ENCODE results near the gene HIRA.

HIRA gene

DNA sequence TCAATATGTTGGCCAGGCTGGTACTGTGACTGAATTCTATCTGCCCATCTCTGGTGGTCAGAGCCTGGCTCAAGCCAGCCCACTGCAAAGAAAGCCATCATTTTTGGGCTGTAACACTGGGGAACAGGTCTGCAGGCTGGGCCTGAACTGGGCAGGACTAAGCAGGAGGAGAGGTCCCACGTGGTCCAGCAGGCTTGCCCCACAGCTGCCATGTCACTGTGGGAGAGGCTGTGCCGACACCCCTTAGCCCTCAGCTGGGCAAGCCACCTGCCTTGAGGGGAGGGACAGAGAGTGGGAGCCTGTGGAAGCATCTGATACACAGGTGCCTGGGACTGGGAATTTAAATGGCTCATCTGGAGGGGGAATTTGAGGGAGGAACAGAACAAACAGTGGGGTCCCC is 73.3 kb downstream of the HIRA start:
- no peaks in the 10 kb centered on the region for H3K27me3 ChIP-seq (ENCODE audit: insufficient read depth, low read length)

DNA sequence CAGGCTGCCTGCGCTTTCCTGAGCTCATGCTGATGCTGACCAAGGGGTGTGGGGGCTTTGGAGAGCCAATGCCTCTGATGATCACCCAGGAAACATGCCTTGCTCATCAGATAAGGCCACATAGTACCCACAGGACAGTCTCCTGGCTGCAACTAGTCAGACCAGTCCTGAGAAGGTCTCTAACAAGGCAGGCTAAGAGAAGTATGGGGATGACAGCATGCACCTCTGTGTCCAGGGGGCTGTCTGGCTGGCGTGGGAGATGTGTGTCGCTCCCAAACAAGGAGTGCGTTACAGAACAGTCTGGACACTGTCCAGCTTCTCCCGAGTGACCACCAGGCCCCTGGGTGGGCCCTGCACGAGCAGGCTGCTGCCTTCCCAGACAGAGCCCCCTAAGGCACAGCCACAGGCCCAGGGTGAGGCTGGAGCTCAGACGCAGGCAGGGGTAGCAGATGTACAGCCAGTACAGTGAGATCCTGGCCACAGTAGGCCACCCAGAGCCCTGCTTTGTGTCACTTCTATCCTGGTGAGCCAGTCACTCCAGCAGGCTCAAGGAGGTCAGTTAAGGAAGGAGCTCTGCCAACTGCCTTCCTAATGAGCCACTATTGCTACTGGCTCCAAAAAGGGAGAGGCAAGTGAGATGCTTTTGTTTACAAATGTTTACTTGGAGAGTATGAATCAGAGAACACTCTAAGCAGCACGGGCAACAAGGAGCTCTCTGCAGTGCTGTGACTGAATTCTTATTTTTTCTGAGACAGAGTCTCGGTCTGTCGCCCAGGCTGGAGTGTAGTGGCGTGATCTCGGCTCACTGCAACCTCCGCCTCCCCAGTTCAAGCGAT is 74.0 kb downstream of the HIRA start:
- Histone ChIP-seq H3K9me3 (ENCODE audit: insufficient read depth, low read depth, low read length) (no peaks in the 10 kb centered on the region), H3K4me3 (ENCODE audit: low read length) (no peak overlapping the region), H3K9ac (ENCODE audit: low read depth, low read length) (no peak overlapping the region), H3K27me3 (ENCODE audit: insufficient read depth, low read length) (no peaks in the 10 kb centered on the region), H3K27ac (ENCODE audit: low read depth, low read length) (no peak overlapping the region), H3K36me3 (ENCODE audit: insufficient read depth, low read length) (peaks cover 99% of the 10 kb centered on the region), H3K4me1 (ENCODE audit: insufficient read depth, low read length) (no peaks in the 10 kb centered on the region)
- 96% methylated on average over 14 of the region's 14 CpGs for WGBS

More for the DNA sequence above, 73.3 kb downstream of the HIRA start:
- no peak overlapping the region for H3K27ac ChIP-seq (ENCODE audit: low read depth, low read length)
- no peak overlapping the region for H3K9ac ChIP-seq (ENCODE audit: low read depth, low read length)
- no peaks in the 10 kb centered on the region for H3K4me1 ChIP-seq (ENCODE audit: insufficient read depth, low read length)
- WGBS, result 92% methylated on average over 2 of the region's 2 CpGs
- H3K9me3 ChIP-seq (ENCODE audit: insufficient read depth, low read depth, low read length), result no peaks in the 10 kb centered on the region
- H3K4me3 ChIP-seq (ENCODE audit: low read length), result no peak overlapping the region
- H3K36me3 ChIP-seq (ENCODE audit: insufficient read depth, low read length), result peaks cover 95% of the 10 kb centered on the region

DNA sequence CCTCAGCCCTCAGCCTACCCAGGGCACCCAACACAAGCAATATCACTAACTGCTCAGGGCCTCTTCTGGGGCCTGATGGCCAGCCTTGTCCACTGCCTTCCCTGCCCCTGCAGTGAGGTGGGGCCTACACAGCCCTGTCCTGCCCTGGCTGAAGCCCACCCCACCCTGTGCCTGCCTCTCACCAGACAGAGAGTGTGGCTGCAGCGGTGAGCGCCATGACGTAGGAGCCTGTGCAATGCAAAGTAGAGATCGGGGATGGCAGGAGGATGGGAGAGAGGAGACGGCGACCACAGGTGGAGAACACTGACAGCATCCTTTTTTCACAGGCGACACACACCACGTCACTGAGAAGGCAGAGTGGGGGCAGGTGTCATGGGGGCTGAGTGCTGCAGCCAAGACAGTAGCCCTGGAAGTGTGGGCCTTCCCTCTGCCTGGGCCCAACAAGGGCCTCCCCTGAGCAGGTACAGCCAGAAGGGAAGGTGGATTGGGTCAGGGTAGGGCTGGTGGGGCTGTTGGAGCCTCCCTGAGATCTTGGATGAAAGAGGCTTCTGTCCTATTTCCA is 74.7 kb downstream of the HIRA start:
- no peaks in the 10 kb centered on the region for H3K4me1 ChIP-seq (ENCODE audit: insufficient read depth, low read length)
- H3K36me3 ChIP-seq (ENCODE audit: insufficient read depth, low read length), result peaks cover 99% of the 10 kb centered on the region
- H3K9me3 ChIP-seq (ENCODE audit: insufficient read depth, low read depth, low read length), result no peaks in the 10 kb centered on the region
- H3K4me3 ChIP-seq (ENCODE audit: low read length), result no peak overlapping the region
- no peak overlapping the region for H3K9ac ChIP-seq (ENCODE audit: low read depth, low read length)
- no peak overlapping the region for H3K27ac ChIP-seq (ENCODE audit: low read depth, low read length)
- no peaks in the 10 kb centered on the region for H3K27me3 ChIP-seq (ENCODE audit: insufficient read depth, low read length)
- WGBS, result 97% methylated on average over 8 of the region's 8 CpGs

DNA sequence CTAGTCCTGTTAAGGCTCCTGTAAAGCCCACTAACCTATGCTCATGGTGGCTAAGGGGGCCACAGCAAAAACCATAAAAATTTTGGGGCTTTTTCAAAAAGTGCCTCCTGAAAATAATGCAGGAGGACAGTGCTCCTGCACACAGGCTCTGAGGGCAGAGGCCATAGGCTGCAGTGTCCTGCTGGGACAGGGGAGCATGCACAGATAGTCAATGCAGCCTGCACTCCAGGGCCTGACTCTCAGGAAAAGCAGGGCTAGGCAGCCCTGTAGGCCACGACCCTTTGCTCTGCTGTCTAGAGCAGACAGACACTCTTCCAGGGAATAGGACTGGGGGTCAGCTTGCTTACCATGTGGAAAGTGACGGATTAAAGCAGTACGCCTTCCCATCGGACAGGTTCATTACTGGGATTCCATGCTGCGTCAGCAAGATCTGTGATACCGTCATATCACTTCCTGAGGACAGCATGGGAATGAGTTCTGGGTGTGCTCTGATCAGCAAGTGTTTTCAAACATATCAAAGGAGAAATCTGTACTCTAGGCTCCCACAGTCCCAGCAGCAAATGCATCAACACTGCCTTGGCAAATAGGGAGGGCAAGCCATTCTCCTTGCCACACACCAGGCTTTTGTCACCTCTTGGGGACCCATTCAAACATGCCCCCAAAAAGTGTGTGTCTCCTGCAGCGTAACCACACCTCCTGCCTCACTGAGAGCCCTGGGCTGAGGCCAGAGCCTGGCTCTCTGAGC is 75.9 kb downstream of the HIRA start:
- Histone ChIP-seq H3K27ac (ENCODE audit: low read depth, low read length) (no peak overlapping the region), H3K27me3 (ENCODE audit: insufficient read depth, low read length) (no peaks in the 10 kb centered on the region), H3K4me1 (ENCODE audit: insufficient read depth, low read length) (no peaks in the 10 kb centered on the region), H3K9me3 (ENCODE audit: insufficient read depth, low read depth, low read length) (no peaks in the 10 kb centered on the region), H3K9ac (ENCODE audit: low read depth, low read length) (no peak overlapping the region), H3K36me3 (ENCODE audit: insufficient read depth, low read length) (peaks cover 99% of the 10 kb centered on the region), H3K4me3 (ENCODE audit: low read length) (no peak overlapping the region)
- 95% methylated on average over 7 of the region's 7 CpGs for WGBS

DNA sequence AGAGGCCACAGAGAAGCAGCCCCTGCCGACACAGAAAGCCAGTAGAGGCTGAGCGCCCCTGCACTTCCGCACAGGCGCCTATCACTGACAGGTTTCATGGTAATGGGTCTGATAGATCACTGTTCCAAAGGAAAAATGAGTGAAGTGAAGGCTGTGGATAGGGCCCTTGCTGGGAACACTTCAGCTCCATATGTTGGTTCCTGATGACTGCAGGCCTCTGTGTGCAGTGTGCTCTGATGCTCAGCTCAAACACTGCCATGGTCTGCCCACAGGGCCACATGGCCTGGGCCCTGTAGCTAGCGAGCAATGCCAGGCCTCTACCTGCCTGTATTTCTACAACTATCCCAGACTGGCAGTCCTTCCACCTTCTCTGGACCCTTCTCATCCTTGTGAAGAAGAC is 77.3 kb downstream of the HIRA start:
- Histone ChIP-seq H3K9ac (ENCODE audit: low read depth, low read length) (no peak overlapping the region), H3K27me3 (ENCODE audit: insufficient read depth, low read length) (no peaks in the 10 kb centered on the region), H3K27ac (ENCODE audit: low read depth, low read length) (no peak overlapping the region), H3K4me3 (ENCODE audit: low read length) (no peak overlapping the region), H3K36me3 (ENCODE audit: insufficient read depth, low read length) (peaks cover 99% of the 10 kb centered on the region), H3K4me1 (ENCODE audit: insufficient read depth, low read length) (no peaks in the 10 kb centered on the region), H3K9me3 (ENCODE audit: insufficient read depth, low read depth, low read length) (no peaks in the 10 kb centered on the region)
- WGBS, result 97% methylated on average over 5 of the region's 5 CpGs

DNA sequence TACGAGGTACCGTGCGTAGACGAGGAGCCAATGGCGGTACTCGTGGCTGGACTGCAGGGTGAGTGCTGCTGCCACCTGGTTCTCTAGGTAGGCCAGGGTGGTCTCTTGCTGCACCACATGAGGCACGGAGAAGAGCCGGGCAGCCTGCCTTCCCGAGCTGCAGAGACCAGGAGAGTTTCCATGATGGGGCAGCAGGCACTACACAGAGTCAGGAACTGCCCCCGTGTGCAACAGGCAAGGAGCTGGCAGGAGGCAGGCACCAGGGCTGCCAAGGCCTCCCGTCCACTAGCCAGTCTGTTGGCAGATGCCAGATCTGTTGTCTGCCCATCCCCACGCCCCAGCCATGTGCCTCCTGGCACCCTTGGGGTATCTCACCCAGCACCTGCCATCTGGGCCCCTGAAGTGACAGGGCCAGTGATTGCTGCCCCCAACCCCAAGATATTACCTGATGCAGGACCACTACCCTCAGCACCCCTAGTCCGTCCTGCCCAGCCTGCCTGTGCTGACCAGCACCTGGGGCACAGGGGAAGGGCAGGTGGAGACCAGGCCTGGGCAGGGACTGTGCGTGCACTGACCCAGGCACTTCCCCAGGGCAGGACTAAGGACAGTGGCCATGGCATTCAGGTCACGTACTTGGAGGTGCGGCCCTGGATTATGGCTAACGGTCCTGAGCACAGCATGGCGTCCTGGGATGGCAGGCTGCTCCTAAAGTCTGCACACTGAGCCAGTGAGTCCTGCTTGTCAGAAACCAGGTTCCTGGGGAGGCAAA is 78.0 kb downstream of the HIRA start:
- Histone ChIP-seq H3K27ac (ENCODE audit: low read depth, low read length) (no peak overlapping the region), H3K9ac (ENCODE audit: low read depth, low read length) (no peak overlapping the region), H3K4me1 (ENCODE audit: insufficient read depth, low read length) (no peaks in the 10 kb centered on the region), H3K4me3 (ENCODE audit: low read length) (no peak overlapping the region), H3K36me3 (ENCODE audit: insufficient read depth, low read length) (peaks cover 99% of the 10 kb centered on the region), H3K27me3 (ENCODE audit: insufficient read depth, low read length) (no peaks in the 10 kb centered on the region), H3K9me3 (ENCODE audit: insufficient read depth, low read depth, low read length) (no peaks in the 10 kb centered on the region)
- WGBS, result 95% methylated on average over 18 of the region's 18 CpGs

DNA sequence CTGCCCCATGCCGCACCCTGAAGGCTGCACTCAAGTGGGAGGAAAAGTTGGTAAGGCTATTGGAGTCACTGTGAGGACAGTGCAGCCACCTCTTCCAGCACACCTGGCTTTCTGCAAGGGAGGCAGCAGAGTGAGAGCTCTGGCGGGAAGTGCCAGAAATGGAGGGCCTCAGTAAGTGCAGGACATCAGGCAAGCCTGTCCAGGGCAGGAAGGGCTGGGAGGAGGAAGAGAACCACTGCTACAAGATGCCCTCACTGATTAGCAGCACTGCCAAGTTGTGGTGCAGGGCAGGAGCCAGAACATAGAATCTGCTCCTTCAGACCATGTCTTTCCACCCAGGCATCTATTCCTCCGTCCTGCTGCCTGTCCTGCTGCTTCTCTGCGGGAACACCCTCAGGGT is 78.8 kb downstream of the HIRA start:
- Histone ChIP-seq H3K4me1 (ENCODE audit: insufficient read depth, low read length) (no peaks in the 10 kb centered on the region), H3K9me3 (ENCODE audit: insufficient read depth, low read depth, low read length) (no peaks in the 10 kb centered on the region), H3K4me3 (ENCODE audit: low read length) (no peak overlapping the region), H3K36me3 (ENCODE audit: insufficient read depth, low read length) (peaks cover 98% of the 10 kb centered on the region), H3K9ac (ENCODE audit: low read depth, low read length) (no peak overlapping the region), H3K27ac (ENCODE audit: low read depth, low read length) (no peak overlapping the region), H3K27me3 (ENCODE audit: insufficient read depth, low read length) (no peaks in the 10 kb centered on the region)
- WGBS, result 92% methylated on average over 4 of the region's 4 CpGs

DNA sequence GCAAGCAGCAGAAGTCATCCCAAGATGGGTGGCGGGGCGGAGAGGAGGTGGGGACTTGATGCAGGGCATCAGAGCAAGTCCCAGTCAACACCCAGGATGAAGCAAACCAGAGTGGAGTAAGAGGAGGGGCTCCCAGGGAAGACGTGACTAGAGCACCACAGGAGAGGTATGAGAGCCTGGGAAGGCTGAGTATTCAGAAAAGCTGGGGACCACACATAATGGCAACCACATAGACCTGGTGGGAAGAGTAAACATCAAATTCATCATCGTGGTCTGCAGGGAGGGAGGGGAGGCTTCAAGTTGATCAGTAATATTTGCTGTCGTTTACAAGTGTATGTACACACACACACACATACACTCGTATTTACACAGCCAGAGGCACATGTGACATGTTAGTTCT is 79.3 kb downstream of the HIRA start:
- Histone ChIP-seq H3K4me1 (ENCODE audit: insufficient read depth, low read length) (no peaks in the 10 kb centered on the region), H3K9ac (ENCODE audit: low read depth, low read length) (no peak overlapping the region), H3K4me3 (ENCODE audit: low read length) (no peak overlapping the region), H3K27ac (ENCODE audit: low read depth, low read length) (no peak overlapping the region), H3K27me3 (ENCODE audit: insufficient read depth, low read length) (no peaks in the 10 kb centered on the region), H3K36me3 (ENCODE audit: insufficient read depth, low read length) (peaks cover 97% of the 10 kb centered on the region), H3K9me3 (ENCODE audit: insufficient read depth, low read depth, low read length) (no peaks in the 10 kb centered on the region)
- 96% methylated on average over 5 of the region's 6 CpGs for WGBS

DNA sequence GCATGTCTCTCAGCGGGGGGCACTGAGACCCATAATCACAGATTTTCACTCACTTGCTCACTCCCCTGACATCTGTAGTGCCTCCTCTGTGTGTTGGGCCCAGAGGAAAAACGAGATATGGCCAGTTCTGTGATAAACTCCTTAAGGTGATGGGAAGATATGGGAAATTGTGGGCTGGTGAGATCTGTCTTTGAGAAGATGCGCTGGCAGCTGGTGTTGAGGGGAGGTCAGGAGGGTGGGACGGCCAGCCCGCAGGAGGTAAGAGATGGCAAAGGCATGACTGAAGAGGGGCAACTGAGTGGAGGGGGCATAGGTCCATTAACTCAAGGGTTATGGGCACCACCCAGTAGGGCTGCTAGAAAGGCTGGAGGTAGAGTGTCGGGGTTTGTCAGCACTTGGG is 79.9 kb downstream of the HIRA start:
- WGBS, result 93% methylated on average over 6 of the region's 6 CpGs
- Histone ChIP-seq H3K27me3 (ENCODE audit: insufficient read depth, low read length) (no peaks in the 10 kb centered on the region), H3K9me3 (ENCODE audit: insufficient read depth, low read depth, low read length) (no peaks in the 10 kb centered on the region), H3K4me1 (ENCODE audit: insufficient read depth, low read length) (no peaks in the 10 kb centered on the region), H3K9ac (ENCODE audit: low read depth, low read length) (no peak overlapping the region), H3K36me3 (ENCODE audit: insufficient read depth, low read length) (peaks cover 97% of the 10 kb centered on the region), H3K27ac (ENCODE audit: low read depth, low read length) (no peak overlapping the region), H3K4me3 (ENCODE audit: low read length) (no peak overlapping the region)

DNA sequence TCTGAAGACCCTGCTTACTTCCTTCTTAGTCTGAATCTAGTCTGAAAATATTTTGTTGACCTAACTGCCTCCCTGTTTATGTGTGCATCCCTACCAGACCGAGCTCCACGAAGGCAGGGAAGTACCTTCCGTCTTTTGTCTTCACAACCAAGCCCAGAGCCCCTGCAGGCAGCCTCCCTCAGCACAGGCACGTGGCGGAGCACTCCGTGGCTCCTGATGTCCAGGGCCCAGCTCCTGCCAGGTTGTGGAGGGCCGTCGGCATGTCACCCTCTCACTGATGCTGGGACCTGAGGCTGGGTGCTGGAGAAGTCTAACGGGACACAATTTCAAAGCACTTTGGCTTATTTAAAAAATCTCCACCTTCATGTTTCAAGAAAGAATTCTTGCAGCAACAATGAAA is 80.6 kb downstream of the HIRA start:
- Histone ChIP-seq H3K4me3 (ENCODE audit: low read length) (no peak overlapping the region), H3K9me3 (ENCODE audit: insufficient read depth, low read depth, low read length) (no peaks in the 10 kb centered on the region), H3K9ac (ENCODE audit: low read depth, low read length) (no peak overlapping the region), H3K27me3 (ENCODE audit: insufficient read depth, low read length) (no peaks in the 10 kb centered on the region), H3K4me1 (ENCODE audit: insufficient read depth, low read length) (no peaks in the 10 kb centered on the region), H3K27ac (ENCODE audit: low read depth, low read length) (no peak overlapping the region), H3K36me3 (ENCODE audit: insufficient read depth, low read length) (peaks cover 97% of the 10 kb centered on the region)
- WGBS, result 97% methylated on average over 9 of the region's 9 CpGs

DNA sequence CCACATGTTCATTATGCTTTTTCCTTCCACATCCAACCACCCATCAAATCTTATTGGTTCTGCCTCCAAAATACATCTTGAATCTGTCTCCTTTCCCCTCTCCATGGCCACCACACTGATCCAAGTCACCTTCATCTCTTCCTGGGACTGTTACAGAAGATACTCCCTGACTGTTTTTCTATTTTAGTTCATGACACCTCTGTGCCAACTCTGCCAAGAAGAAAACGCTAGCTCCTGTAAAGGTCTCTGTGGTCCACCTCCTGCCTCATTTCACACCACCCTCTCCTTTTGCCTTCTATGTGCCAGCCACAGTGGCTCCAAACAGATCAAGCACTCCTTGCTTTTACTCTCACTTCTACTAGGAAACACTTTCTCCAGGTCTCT is 81.1 kb downstream of the HIRA start:
- peaks cover 97% of the 10 kb centered on the region for H3K36me3 ChIP-seq (ENCODE audit: insufficient read depth, low read length)
- no peak overlapping the region for H3K27ac ChIP-seq (ENCODE audit: low read depth, low read length)
- H3K27me3 ChIP-seq (ENCODE audit: insufficient read depth, low read length), result no peaks in the 10 kb centered on the region
- no peak overlapping the region for H3K4me3 ChIP-seq (ENCODE audit: low read length)
- H3K4me1 ChIP-seq (ENCODE audit: insufficient read depth, low read length), result no peaks in the 10 kb centered on the region
- H3K9me3 ChIP-seq (ENCODE audit: insufficient read depth, low read depth, low read length), result no peaks in the 10 kb centered on the region
- H3K9ac ChIP-seq (ENCODE audit: low read depth, low read length), result no peak overlapping the region
- WGBS, result 93% methylated on average over 1 of the region's 1 CpG
